Keratinocyte (primary cell): ENCODE measurements around the gene F12.

Experiments
- CTCF ChIP-seq, 3 experiments: IDR thresholded peaks in 1 of 3; conservative IDR thresholded peaks in 1 of 3; optimal IDR thresholded peaks in 1 of 3; 2 replicates in 2 of 3; 3 replicates in 1 of 3; pipeline versions ENCODE3 to v1.5.1; 2011; ENCODE audit warnings: low read length in 3 of 3, mild to moderate bottlenecking in 3 of 3, moderate library complexity in 2 of 3, control low read depth in 1 of 3, inconsistent platforms in 1 of 3; ENCODE audit not compliant: insufficient read depth in 2 of 3; ENCODE audit errors: extremely low read depth in 1 of 3
- EZH2 ChIP-seq: IDR thresholded peaks from one replicate; pipeline ENCODE4 v1.6.1; 2012; ENCODE audit warnings: inconsistent platforms, mild to moderate bottlenecking, low read length, moderate library complexity

GRCh38 chr5:177377851-177378776 lies 31.2 kb downstream of the F12 start:
- TF ChIP-seq EZH2 (no peak), CTCF (optimal IDR thresholded peaks at IDR 0.05 in 1 of 3, IDR thresholded peaks at IDR 0.05 in 1 of 3, conservative IDR thresholded peaks at IDR 0.05 in 1 of 3; ENCODE audit: extremely low read depth in 1 of 3, insufficient read depth in 2 of 3, low read length in 3 of 3) (no peak)
